CD14-positive monocyte (primary cell): ENCODE results near the gene RP9. TPM values are rescaled to one million over a fixed set of nuclear protein-coding genes. Genes with fewer than 3 reads are reported as not detected.

ENCODE experiments used
- DNase-seq, 3 donors: peaks; one replicate each; pipeline ENCODE4 v3.0.0-alpha.2; 2011 to 2022
- H2AFZ ChIP-seq: 2 replicates; pipeline ENCODE4 v1.6.0; 2012; ENCODE audit warnings: mild to moderate bottlenecking, low read depth, low read length, inconsistent platforms; ENCODE audit not compliant: insufficient read depth, poor library complexity, severe bottlenecking
- H3K27ac ChIP-seq, 2 donors: 1 replicate in 1 of 2; 2 replicates in 1 of 2; pipeline ENCODE4 v1.5.1; 2012 to 2013; ENCODE audit warnings: low read length in 2 of 2, control low read depth in 1 of 2, inconsistent platforms in 1 of 2, low read depth in 1 of 2, mild to moderate bottlenecking in 1 of 2
- H3K27me3 ChIP-seq, 2 donors: one replicate each; pipeline versions ENCODE4 v1.6.0 to v1.6.1; 2011 to 2013; ENCODE audit warnings: low read length in 2 of 2; ENCODE audit not compliant: control insufficient read depth in 2 of 2, insufficient read depth in 2 of 2
- H3K36me3 ChIP-seq, 2 donors: replicated peaks in 1 of 2; 1 replicate in 1 of 2; 2 replicates in 1 of 2; pipeline versions ENCODE4 v1.5.1 to v1.6.1; 2012 to 2013; ENCODE audit warnings: low read length in 2 of 2, control low read depth in 1 of 2, inconsistent platforms in 1 of 2, mild to moderate bottlenecking in 1 of 2; ENCODE audit not compliant: insufficient read depth in 2 of 2, control insufficient read depth in 1 of 2
- H3K4me1 ChIP-seq, 2 donors: 1 replicate in 1 of 2; 2 replicates in 1 of 2; pipeline versions ENCODE4 v1.5.1 to v1.6.1; 2012 to 2013; ENCODE audit warnings: low read length in 2 of 2, control low read depth in 1 of 2, inconsistent platforms in 1 of 2, mild to moderate bottlenecking in 1 of 2, moderate library complexity in 1 of 2; ENCODE audit not compliant: insufficient read depth in 2 of 2, control insufficient read depth in 1 of 2
- H3K4me2 ChIP-seq: replicated peaks from 2 replicates; pipeline ENCODE3; 2012; ENCODE audit warnings: low read length, moderate library complexity, mild to moderate bottlenecking; ENCODE audit not compliant: poor library complexity, severe bottlenecking; ENCODE audit errors: extremely low read depth
- H3K4me3 ChIP-seq, 3 experiments: fragments of 200-600 bp in 1 of 3; sonication (generic) in 1 of 3; replicated peaks in 1 of 3; 1 replicate in 2 of 3; 2 replicates in 1 of 3; pipeline ENCODE4 v1.5.1; 2011 to 2013; ENCODE audit warnings: low read length in 3 of 3, mild to moderate bottlenecking in 3 of 3, control low read depth in 2 of 3, low read depth in 2 of 3, inconsistent platforms in 1 of 3, moderate library complexity in 1 of 3
- H3K79me2 ChIP-seq: 2 replicates; pipeline ENCODE4 v1.6.0; 2012; ENCODE audit warnings: mild to moderate bottlenecking, control low read depth, inconsistent platforms, low read length, moderate library complexity; ENCODE audit not compliant: insufficient read depth
- H3K9ac ChIP-seq: 2 replicates; pipeline ENCODE4 v1.6.0; 2017; ENCODE audit warnings: low read length, mild to moderate bottlenecking; ENCODE audit not compliant: insufficient read depth, poor library complexity, severe bottlenecking
- H3K9me3 ChIP-seq, 2 donors: replicated peaks in 1 of 2; 1 replicate in 1 of 2; 2 replicates in 1 of 2; pipeline versions ENCODE4 v1.5.1 to v1.6.1; 2012 to 2013; ENCODE audit warnings: low read length in 2 of 2, control low read depth in 1 of 2; ENCODE audit not compliant: control insufficient read depth in 1 of 2, insufficient read depth in 1 of 2
- H4K20me1 ChIP-seq: 2 replicates; pipeline ENCODE4 v1.6.0; 2012; ENCODE audit warnings: mild to moderate bottlenecking, low read length, control low read depth, moderate library complexity; ENCODE audit not compliant: insufficient read depth
- H3K27ac Mint-ChIP-seq, 7 donors: one replicate each; pipeline ENCODE4 v1.8.0; 2020; ENCODE audit warnings: mild to moderate bottlenecking in 7 of 7, mixed read lengths in 7 of 7, moderate library complexity in 6 of 7, inconsistent platforms in 2 of 7
- H3K27me3 Mint-ChIP-seq, 3 donors: one replicate each; pipeline ENCODE4 v1.8.0; 2021 to 2022; ENCODE audit warnings: low read depth in 3 of 3, mild to moderate bottlenecking in 3 of 3, mixed read lengths in 3 of 3, moderate library complexity in 3 of 3, inconsistent platforms in 1 of 3
- H3K36me3 Mint-ChIP-seq, 2 donors: one replicate each; pipeline ENCODE4 v1.8.0; 2020; ENCODE audit warnings: mixed read lengths in 2 of 2, inconsistent platforms in 1 of 2, mild to moderate bottlenecking in 1 of 2
- H3K4me1 Mint-ChIP-seq: one replicate; pipeline ENCODE4 v1.8.0; 2020; ENCODE audit warnings: mild to moderate bottlenecking, mixed read lengths
- H3K4me3 Mint-ChIP-seq, 2 donors: one replicate each; pipeline ENCODE4 v1.8.0; 2020; ENCODE audit warnings: mild to moderate bottlenecking in 2 of 2, mixed read lengths in 2 of 2, moderate library complexity in 1 of 2
- H3K9me3 Mint-ChIP-seq, 7 donors: one replicate each; pipeline ENCODE4 v1.8.0; 2020 to 2022; ENCODE audit warnings: mixed read lengths in 7 of 7, mild to moderate bottlenecking in 6 of 7, moderate library complexity in 6 of 7, inconsistent platforms in 2 of 7
- CTCF ChIP-seq: fragments of 200-600 bp; IDR thresholded peaks from one replicate; pipeline ENCODE4 v1.8.0; 2022; ENCODE audit warnings: antibody characterized with exemption, mild to moderate bottlenecking
- WGBS: methylation state at CpG from one replicate; pipeline ENCODE4 v1.1.5; 2013; ENCODE audit warnings: missing lambda C conversion rate; ENCODE audit not compliant: insufficient coverage; 5-methylcytosine and 5-hydroxymethylcytosine counted together
- intact Hi-C, 2 donors: fragments of 100-400 bp; cut with micrococcal nuclease; formaldehyde crosslinking; loops; one replicate each; pipeline versions ENCODE4 v1.15.0 to v1.15.1; 2023
- polyA plus RNA-seq, 3 donors: library from polyadenylated mRNA; depleted of rRNA in 1 of 3; unstranded in 2 of 3; stranded (reverse) in 1 of 3; fragments of 300-500 nt in 2 of 3; fragments of >200 nt in 1 of 3; fragmentation: Illumina TruSeq in 2 of 3; gene quantifications; 1 replicate in 2 of 3; 2 replicates in 1 of 3; pipeline ENCODE4 v1.2.3, GENCODE V29; 2012 to 2021

RP9 gene
- polyA plus RNA-seq, 3 donors: 6.5 to 12.7 (median 8.7) TPM

GRCh38 chr7:33054261-33054964 lies 54.8 kb downstream of the RP9 start:
- Mint-ChIP-seq H3K27me3 (no peaks in the 10 kb centered on the region), H3K27ac (peak overlapping the region; percentile 56 to 82 (median 73)), H3K36me3 (peaks cover 6 to 8% of the 10 kb centered on the region in 2 donors), H3K4me3 (no peak overlapping the region), H3K9me3 (peaks cover 0 to 3% (median 0%) of the 10 kb centered on the region in 7 donors), H3K4me1 (peaks cover 37% of the 10 kb centered on the region)
- intact Hi-C loops: no loop called here
- Histone ChIP-seq H3K27ac (peak overlapping the region; percentile 40 to 71), H3K27me3 (no peaks in the 10 kb centered on the region), H2AFZ (no peak overlapping the region), H3K79me2 (peaks cover 86% of the 10 kb centered on the region), H3K4me2 (peak overlapping the region; percentile 6), H3K9ac (no peak overlapping the region), H3K9me3 (no peaks in the 10 kb centered on the region), H3K36me3 (no peaks in the 10 kb centered on the region), H3K4me1 (peaks cover 28 to 44% of the 10 kb centered on the region in 2 donors), H3K4me3 (no peak overlapping the region), H4K20me1 (peaks cover 71% of the 10 kb centered on the region)
- WGBS: 83% methylated on average over 1 of the region's 2 CpGs
- TF ChIP-seq CTCF: no peak
- peak; percentile 41 to 74 (median 73) for DNase-seq

GRCh38 chr7:33053721-33054120 lies 55.5 kb downstream of the RP9 start:
- no peak for TF ChIP-seq CTCF
- H3K4me2 ChIP-seq: no peak overlapping the region
- H3K27me3 ChIP-seq: no peaks in the 10 kb centered on the region
- H3K4me1 Mint-ChIP-seq: peaks cover 40% of the 10 kb centered on the region
- H3K27me3 Mint-ChIP-seq: no peaks in the 10 kb centered on the region
- intact Hi-C loops: no loop called here
- H4K20me1 ChIP-seq: peaks cover 64% of the 10 kb centered on the region
- peaks cover 32 to 50% of the 10 kb centered on the region in 2 donors for H3K4me1 ChIP-seq
- no peak overlapping the region for H3K4me3 Mint-ChIP-seq
- no peak for DNase-seq
- H3K9me3 Mint-ChIP-seq: peaks cover 0 to 3% (median 0%) of the 10 kb centered on the region in 7 donors
- H3K4me3 ChIP-seq: no peak overlapping the region
- peak overlapping the region; percentile 40 to 71 for H3K27ac ChIP-seq
- H3K36me3 Mint-ChIP-seq: peaks cover 6 to 8% of the 10 kb centered on the region in 2 donors
- H2AFZ ChIP-seq: no peak overlapping the region
- H3K79me2 ChIP-seq: peaks cover 86% of the 10 kb centered on the region
- H3K27ac Mint-ChIP-seq: peak overlapping the region; percentile 56 to 82 (median 73)
- no peaks in the 10 kb centered on the region for H3K9me3 ChIP-seq
- H3K36me3 ChIP-seq: no peaks in the 10 kb centered on the region
- no peak overlapping the region for H3K9ac ChIP-seq
- no CpG with 5 or more reads among the region's 1 CpG for WGBS
